ENCODE measurements around the gene USB1.
"Not testable (repeated sequence)": the region's sequence is repeated elsewhere in the genome, so short reads cannot be mapped to it uniquely, and the experiment has no call there.

The USB1 gene

DNA sequence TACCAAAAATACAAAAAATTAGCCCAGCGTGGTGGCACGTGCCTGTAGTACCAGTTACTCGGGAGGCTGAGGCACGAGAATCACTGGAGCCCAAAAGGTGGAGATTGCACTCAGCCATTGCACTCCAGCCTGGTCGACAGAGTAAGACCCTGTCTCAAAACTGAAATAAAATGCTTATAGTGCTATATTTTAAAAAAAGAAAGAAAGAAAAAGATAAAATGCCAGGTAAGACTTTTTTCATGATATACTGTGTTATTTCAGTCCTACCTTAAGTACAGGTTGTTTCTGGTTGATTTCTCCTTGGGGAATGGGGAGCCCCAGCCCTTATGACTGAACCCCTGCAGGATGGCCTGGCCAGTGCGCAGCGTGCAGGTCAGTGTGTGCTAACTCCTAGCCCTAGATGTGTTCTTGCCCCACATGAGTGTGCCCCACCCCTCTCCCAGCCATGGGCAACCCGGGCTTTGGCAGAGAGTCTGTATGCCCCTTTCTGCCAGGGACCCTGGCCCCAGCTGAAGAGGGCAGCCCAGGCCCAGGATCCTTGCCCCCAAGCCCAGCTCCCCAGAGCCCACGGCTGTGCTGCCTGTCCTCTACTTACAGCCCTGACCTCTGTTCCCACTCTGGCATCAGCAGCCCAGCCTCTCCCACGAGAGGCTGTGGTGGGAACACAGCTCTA is 31.6 kb upstream of the USB1 start:
- DNase-seq (ENCODE audit: low spot score) (no peak), FAIRE-seq (no peak)

GRCh38 chr16:57970319-57970718 is 30.9 kb upstream of the USB1 start:
- DNase-seq (ENCODE audit: low spot score) (no peak), FAIRE-seq (no peak)

- no peak for FAIRE-seq
Observed at GRCh38 chr16:57970970-57971369, 30.2 kb upstream of the USB1 start, which contains the start of gene CNGB1. Gene CNGB1 (minus strand): TSS chr16:57971128. CDS start chr16:57967286, 3,842 bp downstream.

DNA sequence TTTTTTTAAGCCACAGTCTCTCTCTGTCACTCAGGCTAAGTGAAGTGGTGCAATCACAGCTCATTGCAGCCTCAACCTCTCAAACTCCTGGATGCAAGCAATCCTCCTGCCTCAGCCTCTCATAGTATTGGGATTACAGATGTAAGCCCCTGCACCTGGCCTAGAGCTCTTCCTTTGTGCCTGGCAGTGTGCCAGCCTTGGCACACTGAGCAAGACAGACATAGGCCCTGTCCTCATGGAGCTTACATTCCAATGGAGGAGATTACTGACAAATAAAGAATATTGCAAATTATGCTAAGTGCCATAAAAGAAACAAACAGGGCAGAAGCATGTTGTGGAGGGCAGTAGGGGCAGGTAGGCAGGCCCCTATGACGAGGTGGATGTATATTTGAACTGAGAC is 29.4 kb upstream of the USB1 start:
- FAIRE-seq (no peak), DNase-seq (ENCODE audit: low spot score) (no peak)

More at GRCh38 chr16:57970970-57971369, 30.2 kb upstream of the USB1 start, which contains the start of gene CNGB1:
- DNase-seq (ENCODE audit: low spot score) = no peak

GRCh38 chr16:57972306-57972705 is 28.9 kb upstream of the USB1 start:
- FAIRE-seq (no peak), DNase-seq (ENCODE audit: low spot score) (no peak)

DNA sequence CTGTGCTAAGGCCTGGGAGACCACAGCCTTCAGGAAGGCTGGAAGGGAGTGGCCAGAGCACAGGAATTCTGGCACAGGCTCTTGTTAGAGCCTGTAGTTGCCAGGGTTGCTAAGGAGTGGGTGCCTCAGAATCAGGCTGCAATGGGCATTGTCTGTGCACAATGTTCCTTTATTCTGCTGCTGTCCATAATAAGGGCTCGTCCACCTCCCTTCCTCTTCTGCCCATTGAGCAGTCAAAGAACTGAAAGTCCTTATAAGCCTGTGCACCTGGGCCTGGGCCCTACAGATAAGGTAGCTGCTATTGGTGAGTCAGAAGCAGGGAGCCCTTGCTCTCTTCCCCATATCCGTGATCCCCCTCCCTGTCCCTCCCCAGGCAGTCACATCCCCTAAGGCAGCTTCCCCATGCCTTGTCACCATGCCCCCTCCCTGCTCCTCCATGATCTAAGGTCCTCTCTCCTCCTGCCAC is 24.8 kb upstream of the USB1 start:
- DNase-seq (ENCODE audit: low spot score) = no peak
- no peak for FAIRE-seq

GRCh38 chr16:57977418-57978069 is 23.7 kb upstream of the USB1 start:
- FAIRE-seq = no peak
- DNase-seq (ENCODE audit: low spot score) = no peak

GRCh38 chr16:57978070-57978465 is 23.1 kb upstream of the USB1 start:
- not testable (repeated sequence) for FAIRE-seq; DNase-seq (ENCODE audit: low spot score)

DNA sequence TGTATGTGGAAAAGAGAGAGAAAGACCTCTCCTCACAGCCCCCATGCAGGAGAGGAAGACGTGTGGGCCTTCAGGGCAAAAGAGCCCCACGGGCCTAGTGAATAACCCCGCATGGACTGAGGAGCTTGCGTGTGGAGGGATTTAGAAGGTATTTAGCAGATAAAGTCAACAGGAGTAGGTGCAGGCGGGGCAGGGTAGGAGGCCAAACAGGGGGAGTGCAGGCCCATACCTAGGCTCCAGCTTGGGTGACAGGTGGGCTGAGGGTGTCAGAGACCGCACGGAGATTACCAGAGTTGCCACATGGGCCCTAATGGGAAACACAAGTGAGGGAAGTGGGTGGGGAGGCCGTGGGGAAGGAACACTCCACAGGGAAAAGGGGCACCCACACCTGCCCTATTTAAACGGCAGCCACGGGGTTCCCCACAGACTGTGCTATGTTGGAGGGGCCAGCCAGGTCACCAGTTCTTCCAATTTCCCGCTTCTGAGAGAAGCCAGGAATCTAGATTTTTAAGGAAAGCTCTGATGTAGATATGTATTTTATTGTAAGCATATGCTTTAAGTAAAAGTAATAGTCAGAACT is 22.1 kb upstream of the USB1 start:
- DNase-seq (ENCODE audit: low spot score) (no peak), FAIRE-seq (no peak)

- DNase-seq (ENCODE audit: low spot score) (no peak), FAIRE-seq (no peak)
Observed at GRCh38 chr16:57981636-57982035, 19.6 kb upstream of the USB1 start.

GRCh38 chr16:57982385-57982784 is 18.8 kb upstream of the USB1 start:
- FAIRE-seq = no peak
- no peak for DNase-seq (ENCODE audit: low spot score)

DNA sequence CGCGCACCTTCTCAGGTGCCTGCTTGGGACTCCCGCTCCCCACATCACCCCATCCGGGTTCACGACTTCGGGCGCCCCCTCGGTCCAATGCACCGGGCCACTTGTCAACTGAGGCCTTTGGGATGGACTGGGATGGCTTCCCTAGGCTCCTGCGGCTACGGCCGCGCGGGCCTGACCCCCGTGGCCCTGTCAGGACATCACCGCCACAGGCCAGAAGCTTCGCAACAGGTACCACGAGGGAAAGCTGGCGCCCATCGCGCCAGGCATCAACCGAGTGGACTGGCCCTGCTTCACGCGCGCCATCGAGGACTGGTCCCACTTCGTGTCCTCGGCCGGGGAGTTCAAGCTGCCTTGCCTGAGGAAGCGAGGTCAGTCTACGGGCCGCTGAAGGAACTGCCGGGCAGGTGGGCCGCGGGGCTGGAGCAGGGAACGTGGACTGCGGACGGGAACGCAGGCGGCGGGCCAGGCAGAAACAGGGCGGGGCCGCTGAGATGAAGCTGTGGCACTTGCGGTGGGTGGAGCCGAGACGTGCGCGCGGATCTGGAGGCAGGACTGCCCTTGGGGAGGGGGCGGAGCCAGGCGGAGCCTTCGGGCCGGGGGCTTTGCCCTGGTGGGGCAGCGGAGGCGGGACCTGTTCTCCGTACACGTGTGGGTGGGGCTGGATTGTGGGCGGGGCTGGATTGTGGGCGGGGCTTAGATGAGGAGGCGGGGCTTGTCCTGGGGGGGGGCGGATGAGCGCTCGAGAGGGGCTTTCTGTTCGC is 16.6 kb upstream of the USB1 start:
- DNase-seq (ENCODE audit: low spot score) (no peak), FAIRE-seq (no peak)

DNA sequence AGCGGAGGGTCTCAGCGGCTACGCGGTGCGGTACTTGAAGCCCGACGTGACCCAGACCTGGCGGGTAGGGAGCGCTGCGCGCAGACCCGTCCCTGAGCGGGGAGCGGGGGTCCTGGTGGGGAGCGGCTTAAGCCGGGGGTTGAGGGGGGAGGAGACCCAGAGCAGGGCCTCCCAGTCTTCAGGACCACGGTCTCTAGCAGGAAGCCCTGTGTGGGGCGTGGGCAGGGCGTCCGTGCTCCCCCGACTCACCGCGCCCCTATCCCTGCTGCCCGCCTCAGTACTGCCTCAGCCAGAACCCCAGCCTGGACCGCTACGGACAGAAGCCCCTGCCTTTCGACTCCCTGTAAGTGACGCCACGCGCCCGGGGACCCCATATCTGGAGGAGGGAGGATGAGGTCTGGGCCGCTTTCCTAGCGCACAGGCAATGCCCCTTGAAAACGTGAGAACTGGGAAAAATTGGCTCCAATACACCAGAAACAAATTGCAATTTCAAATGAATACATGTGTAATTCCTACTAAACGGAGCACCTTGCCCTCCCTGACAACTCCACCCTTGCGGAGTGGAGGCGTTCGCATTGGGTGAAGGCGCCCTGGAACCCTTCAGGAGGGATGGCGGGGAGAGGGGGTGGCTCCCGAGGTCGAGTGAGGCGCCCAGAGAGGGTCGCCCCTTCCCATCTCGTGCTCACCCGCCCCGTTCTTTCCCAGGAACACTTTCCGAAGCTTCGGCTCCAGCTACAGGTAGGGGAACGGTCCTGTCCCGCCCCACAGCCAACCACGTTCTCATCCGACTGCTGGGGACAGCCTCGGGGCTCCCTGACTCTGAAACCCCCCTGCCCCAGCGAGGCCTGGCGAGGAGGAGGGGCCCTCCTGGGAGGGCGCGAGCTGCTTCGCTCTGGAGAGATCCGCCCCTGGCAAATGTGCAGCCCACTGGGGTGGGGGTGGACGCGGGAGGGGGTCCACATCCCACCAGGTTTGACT is 15.7 kb upstream of the USB1 start:
- DNase-seq (ENCODE audit: low spot score) = no peak

GRCh38 chr16:57986196-57986595 is 15.0 kb upstream of the USB1 start:
- FAIRE-seq (no peak), DNase-seq (ENCODE audit: low spot score) (no peak)

More for the DNA sequence above, 15.7 kb upstream of the USB1 start:
- no peak for FAIRE-seq

DNA sequence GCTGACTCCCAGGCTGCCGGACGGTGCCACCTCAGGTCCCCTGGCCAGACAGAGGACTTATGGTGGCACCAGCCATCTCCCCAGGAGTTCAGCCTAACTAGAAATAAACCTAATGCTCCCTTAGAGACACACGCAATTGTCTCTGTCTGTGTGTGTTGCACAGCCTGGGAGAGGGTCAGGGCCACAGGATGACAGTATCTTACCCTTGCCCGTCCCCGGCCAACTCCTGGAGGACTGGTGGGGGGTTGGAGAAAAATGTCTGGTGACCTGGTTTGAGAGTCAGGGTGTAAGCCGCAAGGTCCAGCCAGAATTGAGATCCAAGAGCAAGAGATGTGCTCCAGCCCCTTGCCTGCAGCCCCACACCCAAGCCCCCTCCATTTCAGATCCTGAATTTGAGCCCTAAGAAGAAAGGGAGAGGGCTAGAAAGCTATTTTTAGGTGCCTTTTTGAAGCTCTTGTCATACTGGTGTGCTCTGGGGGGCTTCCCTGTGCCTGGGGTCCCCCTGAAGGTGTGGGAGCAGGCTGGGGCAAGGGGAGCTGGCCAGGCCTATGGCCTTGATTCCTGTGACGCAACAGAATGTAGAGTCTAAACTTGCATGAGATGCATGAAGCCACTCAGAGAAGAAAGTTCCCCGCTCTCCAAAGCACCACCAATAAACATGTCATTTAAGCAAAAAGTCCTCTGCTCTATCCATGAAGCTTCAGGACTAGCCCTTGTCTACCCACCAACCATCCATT is 13.6 kb upstream of the USB1 start:
- DNase-seq (ENCODE audit: low spot score) (no peak), FAIRE-seq (no peak)

GRCh38 chr16:57988929-57989328 is 12.3 kb upstream of the USB1 start:
- no peak for FAIRE-seq
- DNase-seq (ENCODE audit: low spot score) = no peak

- FAIRE-seq (no peak), DNase-seq (ENCODE audit: low spot score) (no peak)
Observed at GRCh38 chr16:57991551-57992059, 9.6 kb upstream of the USB1 start.

- DNase-seq (ENCODE audit: low spot score) (no peak), FAIRE-seq (no peak)
Observed at GRCh38 chr16:57992084-57992483, 9.1 kb upstream of the USB1 start.

GRCh38 chr16:57993438-57993837 is 7.8 kb upstream of the USB1 start:
- no peak for FAIRE-seq
- DNase-seq (ENCODE audit: low spot score) = no peak

DNA sequence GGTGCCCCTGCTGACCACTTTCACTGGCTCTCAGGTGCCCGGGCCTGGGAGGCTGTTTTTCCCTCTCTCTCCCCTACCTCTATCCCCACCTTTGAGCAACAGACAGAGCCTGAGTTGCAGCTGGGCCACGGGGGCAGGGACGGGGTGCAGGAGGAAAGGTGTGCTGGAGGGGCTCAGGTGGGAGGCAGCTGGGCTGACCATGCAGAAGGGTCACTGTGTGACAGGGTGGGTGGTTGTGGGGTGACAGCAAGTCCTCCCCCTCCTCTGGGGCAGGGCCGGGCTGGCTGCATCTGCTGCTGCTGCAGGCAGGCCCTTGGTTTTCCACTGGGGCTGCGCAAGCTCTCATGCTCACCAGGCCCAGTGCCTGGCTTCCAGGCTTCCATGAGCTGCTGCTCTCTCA is 7.3 kb upstream of the USB1 start:
- FAIRE-seq = no peak
- no peak for DNase-seq (ENCODE audit: low spot score)

Data from urothelium cell line (cell line).